Ascending aorta (tissue), 2 donors: ENCODE measurements around the gene MYOZ3. TPM values are rescaled to one million over a fixed set of nuclear protein-coding genes. Genes with fewer than 3 reads are reported as not detected.

Source experiments
- DNase-seq, 2 donors: peaks; one replicate each; pipeline ENCODE4 v3.0.0-alpha.2; 2019; ENCODE audit warnings: low spot score in 2 of 2
- H3K27ac ChIP-seq, 2 donors: fragments of 200-600 bp; sonication (generic); one replicate each; pipeline ENCODE4 v1.5.1; 2016 to 2017; ENCODE audit warnings: mild to moderate bottlenecking in 1 of 2
- H3K27me3 ChIP-seq: fragments of 200-600 bp; sonication (generic); one replicate; pipeline ENCODE4 v1.5.1; 2017
- H3K36me3 ChIP-seq, 2 donors: fragments of 200-600 bp; sonication (generic); one replicate each; pipeline ENCODE4 v1.5.1; 2016
- H3K4me1 ChIP-seq, 2 donors: fragments of 200-600 bp; sonication (generic); one replicate each; pipeline ENCODE4 v1.5.1; 2016 to 2017; ENCODE audit warnings: mild to moderate bottlenecking in 1 of 2
- H3K4me3 ChIP-seq, 2 donors: fragments of 200-600 bp; sonication (generic); one replicate each; pipeline ENCODE4 v1.5.1; 2016 to 2017; ENCODE audit warnings: mild to moderate bottlenecking in 1 of 2
- H3K9me3 ChIP-seq, 2 donors: fragments of 200-600 bp; sonication (generic); one replicate each; pipeline ENCODE4 v1.5.1; 2016
- intact Hi-C: fragments of 100-400 bp; cut with DNase I; formaldehyde crosslinking; loops from one replicate; pipeline ENCODE4 v1.15.1; 2023
- total RNA-seq: library from RNA; depleted of rRNA; stranded (reverse); fragments of >200 nt; gene quantifications from one replicate; pipeline ENCODE4 v1.1.0, GENCODE V29; 2016
- TF ChIP-seq, protein P1 (sequence below), 3 experiments: fragments of 200-600 bp in 2 of 3; fragments of 450-650 bp in 1 of 3; sonication (generic) in 2 of 3; IDR thresholded peaks; one replicate each; pipeline ENCODE4 v1.5.1; 2016 to 2019; ENCODE audit warnings: antibody characterized with exemption in 3 of 3, mild to moderate bottlenecking in 1 of 3, moderate library complexity in 1 of 3

The MYOZ3 gene
- total RNA-seq, 1 donor from 2014 or later = 1.1 TPM

- Histone ChIP-seq H3K27ac (peak overlapping the region; percentile 96 to 99), H3K36me3 (peaks cover 0 to 2% of the 10 kb centered on the region in 2 donors), H3K27me3 (no peaks in the 10 kb centered on the region), H3K9me3 (no peaks in the 10 kb centered on the region), H3K4me3 (peak overlapping the region; percentile 81 to 95), H3K4me1 (peaks cover 18 to 51% of the 10 kb centered on the region in 2 donors)
- TF ChIP-seq, protein P1, sequence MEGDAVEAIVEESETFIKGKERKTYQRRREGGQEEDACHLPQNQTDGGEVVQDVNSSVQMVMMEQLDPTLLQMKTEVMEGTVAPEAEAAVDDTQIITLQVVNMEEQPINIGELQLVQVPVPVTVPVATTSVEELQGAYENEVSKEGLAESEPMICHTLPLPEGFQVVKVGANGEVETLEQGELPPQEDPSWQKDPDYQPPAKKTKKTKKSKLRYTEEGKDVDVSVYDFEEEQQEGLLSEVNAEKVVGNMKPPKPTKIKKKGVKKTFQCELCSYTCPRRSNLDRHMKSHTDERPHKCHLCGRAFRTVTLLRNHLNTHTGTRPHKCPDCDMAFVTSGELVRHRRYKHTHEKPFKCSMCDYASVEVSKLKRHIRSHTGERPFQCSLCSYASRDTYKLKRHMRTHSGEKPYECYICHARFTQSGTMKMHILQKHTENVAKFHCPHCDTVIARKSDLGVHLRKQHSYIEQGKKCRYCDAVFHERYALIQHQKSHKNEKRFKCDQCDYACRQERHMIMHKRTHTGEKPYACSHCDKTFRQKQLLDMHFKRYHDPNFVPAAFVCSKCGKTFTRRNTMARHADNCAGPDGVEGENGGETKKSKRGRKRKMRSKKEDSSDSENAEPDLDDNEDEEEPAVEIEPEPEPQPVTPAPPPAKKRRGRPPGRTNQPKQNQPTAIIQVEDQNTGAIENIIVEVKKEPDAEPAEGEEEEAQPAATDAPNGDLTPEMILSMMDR (IDR thresholded peaks at IDR 0.05) = no peak
- no peak for DNase-seq
- intact Hi-C loops = loop anchor here (5.0 kb wide), 1 partner anchor 32 kb away; no protein-coding TSS in a partner anchor
These were observed 36.5 kb upstream of the MYOZ3 start for GRCh38 chr5:150624334-150625163.

DNA sequence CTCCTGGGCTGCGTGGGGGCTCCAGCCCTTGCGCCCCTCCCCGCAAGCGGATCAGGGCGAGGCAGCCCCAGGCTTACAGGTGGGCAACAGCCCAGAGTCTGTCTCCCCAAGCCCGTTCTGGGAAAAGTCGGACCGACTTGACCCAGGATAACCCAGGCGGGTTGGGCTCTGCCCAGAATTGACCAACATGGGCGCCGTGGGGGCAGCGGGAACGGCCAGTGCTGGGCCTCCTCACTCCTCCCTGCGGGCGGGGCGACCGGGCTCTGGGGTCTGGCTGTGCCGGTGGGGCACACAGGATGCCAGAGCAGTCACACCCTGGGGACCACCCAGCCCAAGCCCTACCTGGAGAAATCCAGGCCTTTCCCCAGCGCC lies 35.9 kb upstream of the MYOZ3 start:
- peaks cover 0 to 5% of the 10 kb centered on the region in 2 donors for H3K36me3 ChIP-seq
- H3K4me1 ChIP-seq = peaks cover 15 to 53% of the 10 kb centered on the region in 2 donors
- intact Hi-C loops = loop anchor here (5.0 kb wide), 1 partner anchor 33 kb away; no protein-coding TSS in a partner anchor
- peak in 1 of 2 donors; percentile 88 for DNase-seq
- no peaks in the 10 kb centered on the region for H3K27me3 ChIP-seq
- TF ChIP-seq, protein P1 (IDR thresholded peaks at IDR 0.05) = no peak
- H3K27ac ChIP-seq = peak overlapping the region; percentile 96 to 99
- H3K9me3 ChIP-seq = no peaks in the 10 kb centered on the region
- peak overlapping the region; percentile 81 to 95 for H3K4me3 ChIP-seq

DNA sequence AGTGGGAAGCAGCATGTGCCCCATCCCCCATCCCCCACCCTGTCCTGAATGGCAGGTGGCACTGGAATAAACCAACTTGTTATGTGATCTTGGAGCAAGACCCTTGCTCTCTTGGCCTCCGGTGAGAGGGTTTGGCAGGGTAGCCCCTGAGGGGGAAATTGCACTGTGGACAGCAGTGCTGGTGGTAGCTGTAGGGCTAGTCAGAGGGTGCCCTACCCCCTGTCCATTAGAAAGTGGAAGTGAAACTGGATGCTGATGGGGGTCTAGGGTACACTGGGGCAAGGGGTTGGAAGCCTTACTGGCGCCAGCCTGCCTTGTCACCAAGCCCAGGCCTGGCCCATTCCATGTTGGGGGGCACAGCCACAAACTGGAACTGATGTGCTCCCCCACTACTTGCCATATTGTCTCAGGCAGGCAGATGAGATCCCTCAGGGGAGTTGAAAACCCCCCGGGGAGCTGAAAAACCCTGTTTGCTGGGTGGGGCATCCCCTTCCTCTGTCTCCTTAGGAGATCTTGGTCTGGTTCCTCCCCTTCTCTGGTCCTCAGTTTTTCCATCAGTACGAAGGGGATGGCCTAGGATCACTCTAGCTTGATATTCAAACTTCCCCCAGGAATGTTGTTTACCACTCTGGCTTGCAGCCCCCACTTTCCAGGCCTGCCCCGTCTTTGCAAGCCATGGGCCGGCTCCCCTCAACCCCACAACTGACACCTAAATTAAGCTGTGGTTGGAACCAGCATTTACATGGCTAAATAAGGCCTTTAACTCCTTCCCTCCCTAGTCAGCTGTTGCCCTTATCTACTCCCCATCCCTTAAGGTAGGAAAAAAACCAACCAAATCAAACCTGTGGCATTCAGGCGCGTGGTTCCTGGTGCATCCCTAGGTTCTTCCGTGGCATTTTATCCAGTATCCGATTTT lies 35.0 kb upstream of the MYOZ3 start:
- H3K4me1 ChIP-seq = peaks cover 24 to 62% of the 10 kb centered on the region in 2 donors
- no peaks in the 10 kb centered on the region for H3K9me3 ChIP-seq
- DNase-seq = no peak

DNA sequence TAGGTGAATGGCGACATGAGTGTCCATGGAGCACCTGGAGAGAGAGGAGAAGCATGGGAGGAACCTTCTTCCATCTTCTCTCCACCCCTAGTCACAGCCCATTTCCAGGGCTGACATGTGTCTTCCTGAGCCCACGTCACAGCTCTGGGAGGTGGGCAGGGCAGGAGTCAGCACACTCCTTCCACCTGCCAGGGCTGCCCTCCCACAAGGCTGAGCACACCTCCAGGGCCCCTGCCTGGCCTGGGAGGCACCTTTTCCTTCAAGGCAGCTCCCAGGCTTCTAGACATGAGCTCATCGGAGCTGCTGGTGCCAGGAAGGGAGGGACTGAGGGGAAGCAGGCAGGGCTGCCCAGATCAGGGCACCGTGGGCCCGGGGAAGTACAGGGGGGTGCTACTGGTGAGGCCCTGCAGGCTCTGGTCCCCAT lies 34.2 kb upstream of the MYOZ3 start:
- DNase-seq = peak; percentile 51 to 88
- Histone ChIP-seq H3K27ac (peak overlapping the region; percentile 96 to 99), H3K4me1 (peaks cover 32 to 68% of the 10 kb centered on the region in 2 donors), H3K9me3 (no peaks in the 10 kb centered on the region), H3K36me3 (peaks cover 0 to 15% of the 10 kb centered on the region in 2 donors), H3K4me3 (peak overlapping the region; percentile 81 to 95), H3K27me3 (no peaks in the 10 kb centered on the region)
- TF ChIP-seq, protein P1 (IDR thresholded peaks at IDR 0.05) = no peak
- intact Hi-C loops = loop anchor here (1.0 to 5.0 kb wide), 3 partner anchors 10 to 35 kb away; no protein-coding TSS in a partner anchor

More for the DNA sequence above, 35.0 kb upstream of the MYOZ3 start:
- intact Hi-C loops = loop anchor here (1.0 to 5.0 kb wide), 3 partner anchors 11 to 34 kb away; no protein-coding TSS in a partner anchor
- TF ChIP-seq, protein P1 (IDR thresholded peaks at IDR 0.05) = no peak
- peaks cover 0 to 10% of the 10 kb centered on the region in 2 donors for H3K36me3 ChIP-seq
- peak overlapping the region; percentile 96 to 99 for H3K27ac ChIP-seq
- H3K27me3 ChIP-seq = no peaks in the 10 kb centered on the region
- peak overlapping the region; percentile 81 to 95 for H3K4me3 ChIP-seq
